ENCODE results near the gene COG6. TPM values are rescaled to one million over a fixed set of nuclear protein-coding genes. Genes with fewer than 3 reads are reported as not detected.

Gene COG6
- total and polyA plus RNA-seq, 10 of the 15 experiments (the other 5 are each of a cell fraction or from before 2014, with no cell fraction given), result 4.5 to 29.8 (median 12.6) TPM

DNA sequence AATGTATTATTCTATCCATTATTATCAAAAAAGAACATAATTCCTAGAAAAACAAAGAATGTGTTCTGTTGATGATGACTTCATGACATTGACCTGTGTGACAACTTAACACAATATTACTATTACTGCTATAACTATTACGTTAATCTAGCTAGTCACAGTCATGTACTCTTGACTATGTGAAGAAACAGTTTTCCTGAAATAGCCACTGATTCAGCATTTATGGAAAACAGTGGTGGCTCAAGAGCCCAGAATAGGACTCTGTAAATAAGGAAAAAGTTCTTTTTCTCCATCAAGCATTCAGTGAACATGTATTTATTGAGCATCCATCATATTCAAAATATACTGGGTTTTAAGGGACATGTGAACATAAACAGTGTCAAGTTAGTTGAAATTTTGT, 93.5 kb downstream of the COG6 start (continued):
- TF ChIP-seq, protein P1, sequence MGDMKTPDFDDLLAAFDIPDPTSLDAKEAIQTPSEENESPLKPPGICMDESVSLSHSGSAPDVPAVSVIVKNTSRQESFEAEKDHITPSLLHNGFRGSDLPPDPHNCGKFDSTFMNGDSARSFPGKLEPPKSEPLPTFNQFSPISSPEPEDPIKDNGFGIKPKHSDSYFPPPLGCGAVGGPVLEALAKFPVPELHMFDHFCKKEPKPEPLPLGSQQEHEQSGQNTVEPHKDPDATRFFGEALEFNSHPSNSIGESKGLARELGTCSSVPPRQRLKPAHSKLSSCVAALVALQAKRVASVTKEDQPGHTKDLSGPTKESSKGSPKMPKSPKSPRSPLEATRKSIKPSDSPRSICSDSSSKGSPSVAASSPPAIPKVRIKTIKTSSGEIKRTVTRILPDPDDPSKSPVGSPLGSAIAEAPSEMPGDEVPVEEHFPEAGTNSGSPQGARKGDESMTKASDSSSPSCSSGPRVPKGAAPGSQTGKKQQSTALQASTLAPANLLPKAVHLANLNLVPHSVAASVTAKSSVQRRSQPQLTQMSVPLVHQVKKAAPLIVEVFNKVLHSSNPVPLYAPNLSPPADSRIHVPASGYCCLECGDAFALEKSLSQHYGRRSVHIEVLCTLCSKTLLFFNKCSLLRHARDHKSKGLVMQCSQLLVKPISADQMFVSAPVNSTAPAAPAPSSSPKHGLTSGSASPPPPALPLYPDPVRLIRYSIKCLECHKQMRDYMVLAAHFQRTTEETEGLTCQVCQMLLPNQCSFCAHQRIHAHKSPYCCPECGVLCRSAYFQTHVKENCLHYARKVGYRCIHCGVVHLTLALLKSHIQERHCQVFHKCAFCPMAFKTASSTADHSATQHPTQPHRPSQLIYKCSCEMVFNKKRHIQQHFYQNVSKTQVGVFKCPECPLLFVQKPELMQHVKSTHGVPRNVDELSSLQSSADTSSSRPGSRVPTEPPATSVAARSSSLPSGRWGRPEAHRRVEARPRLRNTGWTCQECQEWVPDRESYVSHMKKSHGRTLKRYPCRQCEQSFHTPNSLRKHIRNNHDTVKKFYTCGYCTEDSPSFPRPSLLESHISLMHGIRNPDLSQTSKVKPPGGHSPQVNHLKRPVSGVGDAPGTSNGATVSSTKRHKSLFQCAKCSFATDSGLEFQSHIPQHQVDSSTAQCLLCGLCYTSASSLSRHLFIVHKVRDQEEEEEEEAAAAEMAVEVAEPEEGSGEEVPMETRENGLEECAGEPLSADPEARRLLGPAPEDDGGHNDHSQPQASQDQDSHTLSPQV (IDR thresholded peaks at IDR 0.05), result no peak
- TF ChIP-seq, protein P2, sequence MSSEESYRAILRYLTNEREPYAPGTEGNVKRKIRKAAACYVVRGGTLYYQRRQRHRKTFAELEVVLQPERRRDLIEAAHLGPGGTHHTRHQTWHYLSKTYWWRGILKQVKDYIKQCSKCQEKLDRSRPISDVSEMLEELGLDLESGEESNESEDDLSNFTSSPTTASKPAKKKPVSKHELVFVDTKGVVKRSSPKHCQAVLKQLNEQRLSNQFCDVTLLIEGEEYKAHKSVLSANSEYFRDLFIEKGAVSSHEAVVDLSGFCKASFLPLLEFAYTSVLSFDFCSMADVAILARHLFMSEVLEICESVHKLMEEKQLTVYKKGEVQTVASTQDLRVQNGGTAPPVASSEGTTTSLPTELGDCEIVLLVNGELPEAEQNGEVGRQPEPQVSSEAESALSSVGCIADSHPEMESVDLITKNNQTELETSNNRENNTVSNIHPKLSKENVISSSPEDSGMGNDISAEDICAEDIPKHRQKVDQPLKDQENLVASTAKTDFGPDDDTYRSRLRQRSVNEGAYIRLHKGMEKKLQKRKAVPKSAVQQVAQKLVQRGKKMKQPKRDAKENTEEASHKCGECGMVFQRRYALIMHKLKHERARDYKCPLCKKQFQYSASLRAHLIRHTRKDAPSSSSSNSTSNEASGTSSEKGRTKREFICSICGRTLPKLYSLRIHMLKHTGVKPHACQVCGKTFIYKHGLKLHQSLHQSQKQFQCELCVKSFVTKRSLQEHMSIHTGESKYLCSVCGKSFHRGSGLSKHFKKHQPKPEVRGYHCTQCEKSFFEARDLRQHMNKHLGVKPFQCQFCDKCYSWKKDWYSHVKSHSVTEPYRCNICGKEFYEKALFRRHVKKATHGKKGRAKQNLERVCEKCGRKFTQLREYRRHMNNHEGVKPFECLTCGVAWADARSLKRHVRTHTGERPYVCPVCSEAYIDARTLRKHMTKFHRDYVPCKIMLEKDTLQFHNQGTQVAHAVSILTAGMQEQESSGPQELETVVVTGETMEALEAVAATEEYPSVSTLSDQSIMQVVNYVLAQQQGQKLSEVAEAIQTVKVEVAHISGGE (CRISPR knock-in tag; IDR thresholded peaks at IDR 0.05), result no peak
- TF ChIP-seq CHD2 (IDR thresholded peaks at IDR 0.05; ENCODE audit: borderline replicate concordance, low read depth, low read length) (no peak), BMI1 (IDR thresholded peaks at IDR 0.05; ENCODE audit: borderline replicate concordance) (no peak), BACH1 (IDR thresholded peaks at IDR 0.05; ENCODE audit: borderline replicate concordance) (no peak), SMAD1 (IDR thresholded peaks at IDR 0.05; ENCODE audit: low read depth, partially characterized antibody) (no peak), RAD51 (IDR thresholded peaks at IDR 0.05) (no peak)

All from GM12878 (cell line).